MCF 10A (cell line): ENCODE measurements around the gene NCF4. TPM values are rescaled to one million over a fixed set of nuclear protein-coding genes. Genes with fewer than 3 reads are reported as not detected.

Experiments used
- BruUV-seq: library from RNA; stranded (reverse); fragments of 400-500 nt; replicated peaks from 2 replicates; lab custom pipeline; 2021; lab: Mats Ljungman, UMichigan
- CTCF ChIA-PET: fragments of 300-600 bp; sonication (Branson Sonifier 250); formaldehyde crosslinking; extraction: SDS; loops from one replicate; lab custom pipeline; 2021; ENCODE audit warnings: antibody characterized with exemption, inconsistent platforms; lab: Yijun Ruan, JAX
- POLR2A ChIA-PET: fragments of 300-600, 350-650 bp; sonication (Branson Sonifier 250); formaldehyde crosslinking; extraction: SDS; loops from one replicate; lab custom pipeline; 2020; ENCODE audit warnings: antibody characterized with exemption, inconsistent platforms; lab: Yijun Ruan, JAX
- DNase-seq: peaks from one replicate; pipeline ENCODE4 v3.0.0-alpha.2; 2018; ENCODE audit not compliant: unreplicated experiment
- H3K27ac Mint-ChIP-seq: one replicate; pipeline ENCODE4 v1.8.0; 2022; ENCODE audit warnings: mild to moderate bottlenecking, low read depth, mixed read lengths; ENCODE audit not compliant: unreplicated experiment
- H3K27me3 Mint-ChIP-seq: one replicate; pipeline ENCODE4 v1.8.0; 2022; ENCODE audit warnings: mixed read lengths; ENCODE audit not compliant: insufficient read depth, unreplicated experiment
- H3K36me3 Mint-ChIP-seq: one replicate; pipeline ENCODE4 v1.8.0; 2022; ENCODE audit warnings: mild to moderate bottlenecking, moderate library complexity, mixed read lengths; ENCODE audit not compliant: insufficient read depth, unreplicated experiment
- H3K4me1 Mint-ChIP-seq: one replicate; pipeline ENCODE4 v1.8.0; 2022; ENCODE audit warnings: mixed read lengths; ENCODE audit not compliant: insufficient read depth, unreplicated experiment
- H3K4me3 Mint-ChIP-seq: one replicate; pipeline ENCODE4 v1.8.0; 2022; ENCODE audit warnings: mild to moderate bottlenecking, moderate library complexity, mixed read lengths; ENCODE audit not compliant: unreplicated experiment
- H3K9me3 Mint-ChIP-seq: one replicate; pipeline ENCODE4 v1.8.0; 2022; ENCODE audit warnings: mixed read lengths; ENCODE audit not compliant: unreplicated experiment
- intact Hi-C: fragments of 100-400 bp; cut with micrococcal nuclease; formaldehyde crosslinking; loops from 2 replicates; pipeline ENCODE4 v1.14.1; 2022
- total RNA-seq: library from RNA; stranded (reverse); gene quantifications from 2 replicates; pipeline ENCODE4 v1.2.3, GENCODE V29; 2022
- TF ChIP-seq, protein P1 (sequence below): fragments of 200-600 bp; IDR thresholded peaks from one replicate; pipeline ENCODE4 v1.8.0; 2022; ENCODE audit warnings: antibody characterized with exemption, mild to moderate bottlenecking; ENCODE audit not compliant: unreplicated experiment

Gene NCF4
- total RNA-seq, 1 experiment from 2014 or later: not detected

DNA sequence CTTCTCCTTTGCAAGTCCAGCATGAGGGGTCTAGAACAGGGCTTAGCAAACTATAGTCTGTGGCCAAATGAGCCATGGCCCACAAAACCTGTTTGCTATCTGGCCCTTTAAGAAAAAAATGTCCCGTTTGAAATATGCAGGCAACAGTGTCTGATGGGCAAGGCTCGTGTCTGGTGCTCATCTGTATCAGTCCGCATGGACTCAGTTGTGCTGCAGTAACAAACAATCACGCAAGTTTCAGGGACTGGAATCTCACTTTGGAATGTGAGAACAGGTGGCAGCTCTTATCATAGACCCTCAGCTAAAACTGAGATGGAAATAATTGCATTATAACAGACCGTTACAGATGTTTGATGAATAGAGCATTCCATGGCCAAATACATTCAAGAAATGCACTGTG is 24.9 kb upstream of the NCF4 start:
- Mint-ChIP-seq H3K4me3 (no peak overlapping the region), H3K9me3 (peaks cover 12% of the 10 kb centered on the region), H3K36me3 (no peaks in the 10 kb centered on the region), H3K27me3 (peaks cover 23% of the 10 kb centered on the region), H3K27ac (no peak overlapping the region), H3K4me1 (peaks cover 8% of the 10 kb centered on the region)
- DNase-seq: no peak
- ChIA-PET POLR2A (no interaction called here), CTCF (interaction anchor here (1.0 to 1.8 kb wide), 4 partner anchors 17 to 25 kb away, joined by 3 to 10 read pairs (median 4); partner anchors contain the start of gene NCF4)
- BruUV-seq: no TSS peak
- TF ChIP-seq, protein P1, sequence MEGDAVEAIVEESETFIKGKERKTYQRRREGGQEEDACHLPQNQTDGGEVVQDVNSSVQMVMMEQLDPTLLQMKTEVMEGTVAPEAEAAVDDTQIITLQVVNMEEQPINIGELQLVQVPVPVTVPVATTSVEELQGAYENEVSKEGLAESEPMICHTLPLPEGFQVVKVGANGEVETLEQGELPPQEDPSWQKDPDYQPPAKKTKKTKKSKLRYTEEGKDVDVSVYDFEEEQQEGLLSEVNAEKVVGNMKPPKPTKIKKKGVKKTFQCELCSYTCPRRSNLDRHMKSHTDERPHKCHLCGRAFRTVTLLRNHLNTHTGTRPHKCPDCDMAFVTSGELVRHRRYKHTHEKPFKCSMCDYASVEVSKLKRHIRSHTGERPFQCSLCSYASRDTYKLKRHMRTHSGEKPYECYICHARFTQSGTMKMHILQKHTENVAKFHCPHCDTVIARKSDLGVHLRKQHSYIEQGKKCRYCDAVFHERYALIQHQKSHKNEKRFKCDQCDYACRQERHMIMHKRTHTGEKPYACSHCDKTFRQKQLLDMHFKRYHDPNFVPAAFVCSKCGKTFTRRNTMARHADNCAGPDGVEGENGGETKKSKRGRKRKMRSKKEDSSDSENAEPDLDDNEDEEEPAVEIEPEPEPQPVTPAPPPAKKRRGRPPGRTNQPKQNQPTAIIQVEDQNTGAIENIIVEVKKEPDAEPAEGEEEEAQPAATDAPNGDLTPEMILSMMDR: no peak
- intact Hi-C loops: no loop called here

DNA sequence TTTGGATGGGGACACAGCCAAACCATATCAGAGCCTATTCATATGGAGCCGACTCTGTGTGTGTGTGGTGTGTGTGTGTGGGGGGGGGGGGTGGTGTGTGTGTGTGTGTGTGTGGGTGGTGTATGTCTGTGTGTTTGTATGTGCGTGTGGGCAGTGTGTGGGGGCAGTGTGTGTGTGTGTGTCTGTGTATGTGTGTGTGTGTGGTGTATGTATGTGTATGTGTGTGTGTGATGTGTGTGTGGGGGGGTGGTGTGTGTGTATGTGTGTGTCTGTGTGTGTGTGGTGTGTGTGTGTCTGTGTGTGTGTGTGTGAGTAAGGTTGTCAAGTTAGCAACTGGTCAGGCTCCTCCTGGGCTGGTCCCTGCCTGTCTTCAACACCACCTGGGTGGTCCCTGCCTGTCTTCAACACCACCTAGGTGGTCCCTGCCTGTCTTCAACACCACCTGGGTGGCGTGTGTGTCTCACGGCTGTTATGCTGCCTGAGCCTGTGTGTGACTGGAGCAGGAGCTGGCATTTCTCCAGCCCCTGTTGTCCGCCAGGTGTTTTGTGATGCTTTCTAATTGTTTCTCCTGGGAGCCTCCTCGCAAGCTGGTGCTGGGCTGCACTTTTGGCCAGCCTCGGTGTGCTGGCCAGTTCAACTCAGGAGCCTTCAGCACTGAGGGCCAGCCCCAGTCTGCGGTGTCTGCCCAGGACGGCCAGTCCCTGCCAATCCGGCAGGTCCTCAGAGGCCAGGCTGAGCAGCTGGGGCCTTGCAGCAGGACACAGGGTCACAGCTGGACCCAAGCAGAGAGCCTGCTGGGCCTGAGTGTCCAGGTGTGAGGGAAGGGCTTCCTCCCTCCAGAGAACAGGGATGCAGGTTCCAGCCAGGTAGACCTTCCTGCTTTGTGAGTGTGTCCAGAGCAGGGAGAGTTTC is 22.4 kb upstream of the NCF4 start:
- intact Hi-C loops: no loop called here
- peaks cover 32% of the 10 kb centered on the region for H3K27me3 Mint-ChIP-seq
- no peak for DNase-seq
- no peak overlapping the region for H3K4me3 Mint-ChIP-seq
- H3K9me3 Mint-ChIP-seq: peaks cover 12% of the 10 kb centered on the region
- no peak overlapping the region for H3K27ac Mint-ChIP-seq
- BruUV-seq: no TSS peak
- no peaks in the 10 kb centered on the region for H3K36me3 Mint-ChIP-seq
- ChIA-PET POLR2A (no interaction called here), CTCF (interaction anchor here (0.6 to 1.5 kb wide), 3 partner anchors 15 to 142 kb away, joined by 3 to 7 read pairs (median 3); no protein-coding TSS in a partner anchor)
- TF ChIP-seq, protein P1: no peak
- H3K4me1 Mint-ChIP-seq: peaks cover 8% of the 10 kb centered on the region

DNA sequence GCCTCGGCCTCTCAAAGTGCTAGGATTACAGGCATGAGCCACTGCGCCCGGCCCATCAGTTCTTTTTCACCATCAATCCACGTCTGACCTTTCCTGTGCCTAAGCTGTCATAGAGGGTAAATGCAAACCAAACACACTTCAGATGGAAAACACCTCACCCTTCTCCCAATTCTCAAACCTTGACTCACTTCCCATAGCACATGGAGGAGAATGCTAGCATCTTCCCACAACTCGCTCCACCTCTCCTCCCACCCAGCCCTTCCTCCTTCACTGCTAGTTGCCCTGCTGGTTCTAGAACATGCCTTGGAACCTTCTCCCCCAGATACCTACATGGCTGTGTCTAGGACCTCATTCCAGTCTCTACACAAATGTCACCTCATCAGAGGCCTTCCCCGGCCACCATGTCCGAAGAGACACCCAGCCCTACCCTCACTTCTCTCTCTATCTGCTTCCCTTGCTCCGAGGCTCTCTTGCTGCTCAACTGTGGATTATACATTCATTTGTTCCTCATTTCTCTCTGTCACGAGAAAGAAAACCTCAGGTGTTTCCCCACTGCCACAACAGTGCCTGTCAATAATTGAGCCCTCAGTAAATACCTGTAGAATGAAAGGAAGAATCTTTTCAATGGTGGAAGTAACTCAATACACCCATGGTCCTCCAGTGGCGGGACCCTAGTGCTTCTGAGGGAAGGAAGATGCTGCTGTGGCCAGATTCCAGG is 21.3 kb upstream of the NCF4 start:
- BruUV-seq: no TSS peak
- H3K27me3 Mint-ChIP-seq: peaks cover 35% of the 10 kb centered on the region
- peaks cover 8% of the 10 kb centered on the region for H3K4me1 Mint-ChIP-seq
- peaks cover 12% of the 10 kb centered on the region for H3K9me3 Mint-ChIP-seq
- H3K4me3 Mint-ChIP-seq: no peak overlapping the region
- POLR2A ChIA-PET: no interaction called here
- DNase-seq: no peak
- intact Hi-C loops: no loop called here
- CTCF ChIA-PET: interaction anchor here (1.5 to 2.2 kb wide), 2 partner anchors 17 kb away, joined by 7 to 12 read pairs; no protein-coding TSS in a partner anchor
- H3K27ac Mint-ChIP-seq: no peak overlapping the region
- H3K36me3 Mint-ChIP-seq: no peaks in the 10 kb centered on the region
- TF ChIP-seq, protein P1: no peak

DNA sequence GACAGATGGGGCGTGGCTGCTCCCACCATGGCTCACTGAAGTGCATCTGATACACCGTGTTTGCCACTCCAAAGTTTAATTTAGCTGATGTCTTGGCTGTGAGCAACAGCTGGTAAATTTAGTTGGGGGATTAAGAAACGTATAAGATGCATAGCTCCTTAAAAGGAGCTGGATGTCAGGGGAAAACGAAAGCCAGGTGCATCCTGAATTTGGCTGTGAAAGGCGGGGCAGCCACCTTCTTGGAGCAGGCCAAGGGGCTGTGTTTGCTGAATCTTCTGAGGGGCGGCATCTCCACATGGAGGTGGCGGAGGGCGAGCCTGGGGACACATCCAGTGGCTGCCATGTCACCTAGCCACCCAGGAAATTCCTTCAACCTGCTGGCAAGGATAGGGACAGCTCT is 20.7 kb upstream of the NCF4 start:
- TF ChIP-seq, protein P1: no peak
- POLR2A ChIA-PET: no interaction called here
- H3K4me1 Mint-ChIP-seq: peaks cover 8% of the 10 kb centered on the region
- DNase-seq: no peak
- peaks cover 37% of the 10 kb centered on the region for H3K27me3 Mint-ChIP-seq
- H3K27ac Mint-ChIP-seq: no peak overlapping the region
- CTCF ChIA-PET: interaction anchor here (0.6 to 2.2 kb wide), 3 partner anchors 16 to 138 kb away, joined by 3 to 12 read pairs (median 3); no protein-coding TSS in a partner anchor
- no peaks in the 10 kb centered on the region for H3K36me3 Mint-ChIP-seq
- intact Hi-C loops: no loop called here
- peaks cover 12% of the 10 kb centered on the region for H3K9me3 Mint-ChIP-seq
- no TSS peak for BruUV-seq
- H3K4me3 Mint-ChIP-seq: no peak overlapping the region
